GM13977 (cell line): ENCODE measurements around the gene CD248.

ENCODE experiments used
- DNase-seq: peaks from one replicate; pipeline ENCODE4 v3.0.0; 2012; ENCODE audit warnings: low spot score
- CTCF ChIP-seq: IDR thresholded peaks from 2 replicates; pipeline ENCODE4 v1.5.1; 2012; ENCODE audit warnings: mild to moderate bottlenecking, control low read depth; ENCODE audit not compliant: insufficient read depth; ENCODE audit errors: extremely low read depth, missing control alignments
- in situ Hi-C: fragments of 300-500 bp; cut with MboI; formaldehyde crosslinking; loops from one replicate; pipeline ENCODE4 v1.12.0; 2022; ENCODE audit warnings: low sequenced_read_pairs, low pct_unique_long_range_greater_than_20kb, mixed read lengths, inconsistent platforms; ENCODE audit not compliant: unreplicated experiment

Gene CD248

GRCh38 chr11:66346476-66347424 lies 29.9 kb upstream of the CD248 start:
- in situ Hi-C loops, result no loop called here
- TF ChIP-seq CTCF, result no peak
- no peak for DNase-seq

- in situ Hi-C loops, result no loop called here
- TF ChIP-seq CTCF, result no peak
These were observed 28.4 kb upstream of the CD248 start for GRCh38 chr11:66345316-66345649.

GRCh38 chr11:66344550-66345315 lies 27.9 kb upstream of the CD248 start, which contains the start of gene BRMS1:
Gene BRMS1 (minus strand): TSS chr11:66345104. CDS start chr11:66342234, 2,870 bp downstream.
- peak; percentile 96 for DNase-seq
- in situ Hi-C loops, result no loop called here
- TF ChIP-seq CTCF, result no peak

More at GRCh38 chr11:66345316-66345649, 28.4 kb upstream of the CD248 start:
- DNase-seq, result no peak

GRCh38 chr11:66343176-66343575 lies 26.3 kb upstream of the CD248 start:
- no peak for TF ChIP-seq CTCF
- DNase-seq, result no peak
- in situ Hi-C loops, result no loop called here

GRCh38 chr11:66341502-66342126 lies 24.8 kb upstream of the CD248 start:
- no peak for TF ChIP-seq CTCF
- in situ Hi-C loops, result no loop called here
- no peak for DNase-seq
